Ovary (tissue), 3 donors: Measurements from ENCODE around the gene BTBD18.

ENCODE experiments used
- EP300 ChIP-seq: sonication (generic); formaldehyde crosslinking; IDR thresholded peaks from one replicate; pipeline ENCODE4 v1.6.1; 2017; ENCODE audit warnings: antibody characterized with exemption
- TF ChIP-seq, protein P1 (sequence below), 3 donors: fragments of 450-650 bp in 2 of 3; fragments of 200-600 bp in 1 of 3; IDR thresholded peaks; one replicate each; pipeline versions ENCODE4 v1.5.1 to v1.8.0; 2016 to 2022; ENCODE audit warnings: antibody characterized with exemption in 3 of 3, mild to moderate bottlenecking in 1 of 3
- donor health status: DM: no; HTN: no; CAD: no.

DNA sequence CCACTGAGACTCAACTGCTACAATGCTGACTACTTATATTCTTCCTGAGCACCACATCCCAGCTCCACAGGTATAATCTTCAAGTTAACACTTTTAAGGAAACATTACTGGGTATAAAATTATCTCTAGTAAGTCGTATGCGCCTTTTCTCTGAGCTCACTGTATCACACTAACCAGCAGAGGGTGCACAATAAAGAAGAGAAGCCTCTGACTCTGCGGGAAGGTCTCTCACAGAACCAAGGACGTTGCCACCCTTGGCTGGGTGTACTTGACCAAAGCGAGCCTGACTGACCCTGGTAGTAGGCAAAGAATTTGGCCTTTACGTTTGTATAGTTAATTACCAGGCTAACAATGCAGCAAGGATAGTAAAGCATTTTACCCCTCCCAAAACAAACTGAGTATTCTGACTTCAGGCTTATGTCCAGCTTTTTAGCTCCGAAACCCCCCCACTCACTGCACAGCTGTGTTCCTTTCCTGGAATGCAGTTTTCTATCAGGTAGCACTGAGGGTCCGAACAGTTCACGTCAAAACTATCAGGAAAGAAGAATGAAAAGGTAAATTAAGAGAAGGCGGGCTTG is at the start of gene BTBD18:
- TF ChIP-seq, protein P1, sequence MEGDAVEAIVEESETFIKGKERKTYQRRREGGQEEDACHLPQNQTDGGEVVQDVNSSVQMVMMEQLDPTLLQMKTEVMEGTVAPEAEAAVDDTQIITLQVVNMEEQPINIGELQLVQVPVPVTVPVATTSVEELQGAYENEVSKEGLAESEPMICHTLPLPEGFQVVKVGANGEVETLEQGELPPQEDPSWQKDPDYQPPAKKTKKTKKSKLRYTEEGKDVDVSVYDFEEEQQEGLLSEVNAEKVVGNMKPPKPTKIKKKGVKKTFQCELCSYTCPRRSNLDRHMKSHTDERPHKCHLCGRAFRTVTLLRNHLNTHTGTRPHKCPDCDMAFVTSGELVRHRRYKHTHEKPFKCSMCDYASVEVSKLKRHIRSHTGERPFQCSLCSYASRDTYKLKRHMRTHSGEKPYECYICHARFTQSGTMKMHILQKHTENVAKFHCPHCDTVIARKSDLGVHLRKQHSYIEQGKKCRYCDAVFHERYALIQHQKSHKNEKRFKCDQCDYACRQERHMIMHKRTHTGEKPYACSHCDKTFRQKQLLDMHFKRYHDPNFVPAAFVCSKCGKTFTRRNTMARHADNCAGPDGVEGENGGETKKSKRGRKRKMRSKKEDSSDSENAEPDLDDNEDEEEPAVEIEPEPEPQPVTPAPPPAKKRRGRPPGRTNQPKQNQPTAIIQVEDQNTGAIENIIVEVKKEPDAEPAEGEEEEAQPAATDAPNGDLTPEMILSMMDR (IDR thresholded peaks at IDR 0.05), result no peak
- TF ChIP-seq EP300, result no peak
